Activated CD4-positive, CD25-positive, alpha-beta regulatory T cell treated with anti-CD3 and anti-CD28 coated beads, Interleukin-2, amount 50 U/mL, for 24 hours (primary cell): ENCODE measurements around the gene STAT5A.

ENCODE experiments used
- ATAC-seq, 2 donors: fragments of 150-1000 bp; cut with Tn5 transposase; one replicate each; pipeline ENCODE4 v1.10.0; 2021; ENCODE audit warnings: mild to moderate bottlenecking in 1 of 2, moderate library complexity in 1 of 2

Gene STAT5A

GRCh38 chr17:42268236-42268635 lies 20.1 kb upstream of the STAT5A start:
- ATAC-seq, result no peak

- ATAC-seq, result no peak
These were observed 18.1 kb upstream of the STAT5A start for GRCh38 chr17:42270170-42270535.

GRCh38 chr17:42270596-42270995 lies 17.7 kb upstream of the STAT5A start:
- ATAC-seq, result peak in 1 of 2 donors; percentile 0

GRCh38 chr17:42271006-42271778 lies 17.1 kb upstream of the STAT5A start:
- peak; percentile 38 to 50 for ATAC-seq

- ATAC-seq, result no peak
These were observed 16.6 kb upstream of the STAT5A start for GRCh38 chr17:42271779-42272035.

- no peak for ATAC-seq
These were observed 16.0 kb upstream of the STAT5A start for GRCh38 chr17:42272162-42272907.

GRCh38 chr17:42273474-42274252 lies 14.6 kb upstream of the STAT5A start:
- no peak for ATAC-seq

GRCh38 chr17:42274253-42274542 lies 14.1 kb upstream of the STAT5A start:
- ATAC-seq, result no peak

- ATAC-seq, result no peak
These were observed 13.3 kb upstream of the STAT5A start for GRCh38 chr17:42274812-42275526.

- ATAC-seq, result peak; percentile 24 to 37
These were observed 12.6 kb upstream of the STAT5A start for GRCh38 chr17:42275527-42276358.

- peak; percentile 57 to 62 for ATAC-seq
These were observed 12.0 kb upstream of the STAT5A start, which contains the start of gene STAT5B for GRCh38 chr17:42276359-42276608. Gene STAT5B (minus strand): TSS chr17:42276391. CDS start chr17:42232127, 44,264 bp downstream.

- no peak for ATAC-seq
These were observed 11.5 kb upstream of the STAT5A start for GRCh38 chr17:42276609-42277341.

GRCh38 chr17:42277342-42277712 lies 11.0 kb upstream of the STAT5A start:
- ATAC-seq, result no peak

- no peak for ATAC-seq
These were observed 8.3 kb upstream of the STAT5A start for GRCh38 chr17:42279776-42280630.

GRCh38 chr17:42281571-42282096 lies 6.7 kb upstream of the STAT5A start:
- peak in 1 of 2 donors; percentile 26 for ATAC-seq

GRCh38 chr17:42282478-42283080 lies 5.7 kb upstream of the STAT5A start:
- no peak for ATAC-seq

- ATAC-seq, result no peak
These were observed 4.9 kb upstream of the STAT5A start for GRCh38 chr17:42283241-42284023.

GRCh38 chr17:42284024-42284369 lies 4.3 kb upstream of the STAT5A start:
- no peak for ATAC-seq

GRCh38 chr17:42284566-42284965 lies 3.7 kb upstream of the STAT5A start:
- no peak for ATAC-seq
